Measurements from ENCODE around the gene PRKAR1B.
"Not testable (repeated sequence)": the region's sequence is repeated elsewhere in the genome, so short reads cannot be mapped to it uniquely, and the experiment has no call there.

PRKAR1B gene

DNA sequence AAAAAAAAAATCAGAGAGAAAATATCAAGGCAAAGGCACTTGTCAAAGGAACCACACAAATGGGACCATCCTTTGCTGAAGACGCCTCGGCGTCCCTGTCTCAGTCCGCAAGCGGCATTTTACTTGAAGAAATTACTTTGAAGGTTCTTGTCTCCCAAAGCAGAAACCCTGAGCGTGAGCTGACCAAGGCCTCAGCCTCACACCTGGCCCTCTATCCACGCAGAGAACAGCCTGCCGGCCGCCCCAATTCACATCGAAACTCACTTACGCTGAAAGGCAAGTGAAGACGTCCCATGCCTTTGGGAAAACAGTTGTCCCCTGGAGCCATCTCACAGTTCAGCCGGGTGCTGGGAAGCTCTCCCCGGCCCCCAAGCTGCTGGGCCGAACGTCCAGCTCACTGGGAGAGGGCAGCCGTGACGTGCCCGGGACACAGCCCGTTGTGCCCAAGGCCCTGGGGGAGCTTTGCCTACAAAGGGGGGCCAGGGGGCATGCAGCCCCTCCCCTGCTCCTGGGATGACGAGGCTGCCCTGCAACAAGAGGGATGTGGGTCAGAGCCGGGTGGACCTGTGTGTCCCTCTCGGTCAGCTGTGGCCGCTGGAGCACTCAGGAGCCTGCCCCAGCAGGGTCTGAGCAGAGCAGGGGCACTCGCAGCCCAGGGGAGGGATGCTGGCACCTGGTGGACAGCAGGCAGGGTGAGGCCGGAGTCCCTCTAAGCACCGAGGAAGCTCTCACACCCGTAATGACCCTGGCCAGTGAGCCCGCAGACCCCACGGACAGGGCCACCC, 157.8 kb downstream of the PRKAR1B start:
- DNase-seq = no peak

DNA sequence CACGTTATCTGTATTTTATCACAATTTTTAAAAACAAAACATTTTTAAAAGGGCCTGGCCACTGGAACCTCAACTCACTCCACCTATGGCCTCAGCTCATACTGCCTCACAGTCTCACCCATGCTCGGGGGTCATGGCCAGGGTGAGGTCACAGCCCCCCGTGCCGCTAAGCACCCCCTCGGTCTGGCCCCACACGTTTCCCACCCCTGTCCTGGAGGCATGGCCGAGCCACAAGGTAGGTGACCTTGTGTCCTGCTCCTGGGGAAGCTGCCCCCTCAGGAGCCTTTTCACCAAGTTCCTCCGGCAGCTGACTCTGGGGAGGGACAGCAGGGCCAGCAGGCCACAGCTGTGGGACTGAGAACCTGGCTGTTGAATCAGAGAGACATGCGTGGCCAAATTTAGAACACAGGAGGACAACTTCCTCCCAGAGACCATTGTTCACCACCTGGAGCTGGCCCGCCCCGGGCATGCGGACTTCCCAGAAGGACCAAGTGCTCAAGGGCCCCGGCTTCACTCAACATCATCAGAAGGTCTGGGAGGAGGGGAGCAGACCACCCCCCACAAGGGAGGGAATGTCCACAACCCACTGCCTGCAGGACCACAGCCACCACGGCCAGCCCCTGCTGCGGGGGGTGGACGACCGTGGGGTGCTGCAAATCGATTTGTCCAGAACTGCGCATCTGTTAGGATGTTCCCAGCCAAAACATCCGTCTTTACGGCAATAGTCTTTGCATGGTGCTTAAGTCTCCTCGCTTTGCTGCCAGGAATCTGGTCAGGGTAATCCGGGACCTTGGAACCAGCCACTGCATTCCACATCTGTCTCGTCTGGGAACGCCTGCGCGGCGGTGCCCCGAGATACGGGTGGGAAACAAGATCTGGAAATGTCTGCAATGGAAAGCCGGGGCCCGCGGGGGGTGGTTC, 158.8 kb downstream of the PRKAR1B start:
- DNase-seq = peak; percentile 40

DNA sequence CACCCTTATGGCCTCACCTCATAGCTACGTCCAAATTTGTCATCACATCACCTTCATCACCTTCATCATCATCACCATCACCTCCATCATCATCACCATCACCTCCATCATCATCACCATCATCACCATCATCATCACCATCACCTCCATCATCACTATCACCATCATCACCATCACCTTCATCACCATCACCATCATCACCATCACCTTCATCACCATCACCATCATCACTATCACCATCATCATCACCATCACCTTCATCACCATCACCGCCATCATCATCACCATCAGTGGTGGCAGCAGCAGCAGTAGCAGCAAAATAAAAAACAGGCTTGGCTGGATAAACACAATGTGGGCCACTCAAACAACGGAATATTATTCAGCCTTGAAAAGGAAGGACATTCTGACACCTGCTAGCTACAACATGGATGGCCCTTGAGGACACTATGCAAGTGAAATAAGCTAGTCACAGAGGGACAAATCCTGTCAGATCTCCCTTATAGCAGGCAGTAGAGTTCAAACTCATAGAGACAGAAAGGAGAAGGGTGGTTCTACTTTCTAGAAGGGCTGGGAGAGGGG, 159.7 kb downstream of the PRKAR1B start:
- no peak for DNase-seq

DNA sequence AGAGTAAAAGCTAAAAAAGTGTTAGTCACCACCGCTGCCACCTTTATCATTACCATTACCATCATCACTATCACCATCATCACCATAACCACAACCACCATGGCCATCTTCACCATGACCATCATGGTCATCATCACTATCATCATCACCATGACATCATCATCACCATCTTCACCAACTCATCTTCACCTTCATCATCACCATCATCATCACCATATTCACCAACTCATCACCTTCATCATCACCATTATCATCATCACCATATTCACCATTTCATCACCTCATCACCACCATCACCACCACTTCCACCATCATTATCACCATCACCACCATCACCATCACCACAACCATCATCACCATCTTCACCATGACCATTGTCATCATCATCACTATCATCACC, 161.0 kb downstream of the PRKAR1B start:
- no peak for DNase-seq

DNA sequence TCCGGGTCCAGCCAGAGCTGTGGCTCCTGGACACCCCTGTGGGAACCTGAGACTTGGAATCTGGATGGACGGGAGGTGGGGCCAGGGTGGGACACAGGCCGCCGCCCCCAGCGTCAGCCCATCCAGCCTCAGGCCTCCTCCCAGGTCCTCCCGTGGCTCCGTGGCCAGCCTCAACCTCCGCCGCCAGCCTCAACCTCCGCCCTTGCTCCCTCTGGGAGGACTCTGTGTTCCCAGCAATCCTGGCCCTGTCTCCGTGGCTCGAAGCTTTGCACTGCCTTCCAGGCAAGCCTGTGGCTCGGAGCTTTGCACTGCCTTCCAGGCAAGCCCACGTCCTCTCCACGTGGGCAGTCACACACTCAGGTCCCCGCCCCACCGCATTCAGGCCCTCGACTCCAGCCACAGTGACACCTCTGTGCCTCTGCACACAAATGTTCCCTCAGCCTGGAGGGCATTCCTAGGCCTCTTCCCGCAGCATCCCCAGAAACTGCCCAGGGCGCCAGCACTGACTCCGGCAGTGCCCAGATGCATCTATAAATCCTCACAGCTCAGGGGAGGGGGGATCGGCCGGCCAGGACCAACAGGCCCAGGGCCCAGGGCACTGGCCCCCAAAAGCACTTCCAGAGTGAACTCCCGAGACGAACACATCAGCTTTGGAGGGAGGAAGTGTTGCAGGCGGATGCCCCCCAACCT, 162.8 kb downstream of the PRKAR1B start:
- DNase-seq = no peak

DNA sequence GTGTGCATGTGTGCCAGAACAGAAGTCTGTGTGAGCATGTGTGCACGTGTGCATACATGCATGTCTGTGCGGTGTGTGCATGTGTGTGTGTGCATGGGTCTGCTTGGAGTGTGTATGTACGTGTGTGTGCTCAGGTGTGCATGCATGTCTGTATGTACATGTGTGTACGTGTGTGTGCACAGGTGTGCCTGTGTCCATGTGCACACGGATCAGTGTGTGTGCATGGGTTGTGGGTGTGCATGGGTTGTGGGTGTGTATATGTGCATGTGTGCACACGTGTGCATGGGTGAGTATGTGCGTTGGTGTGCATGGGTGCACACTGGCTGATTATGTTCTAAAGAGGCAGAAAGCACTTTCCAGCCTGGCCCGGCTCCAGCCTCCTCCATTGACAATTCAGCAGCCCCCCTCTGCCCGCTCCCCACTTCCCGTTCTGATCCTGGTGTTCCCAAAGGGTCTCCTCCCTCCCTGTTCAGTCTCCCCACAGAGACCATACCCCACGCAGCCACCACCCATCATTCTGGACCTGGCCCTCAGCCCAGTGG, 163.4 kb downstream of the PRKAR1B start:
- DNase-seq = no peak

DNA sequence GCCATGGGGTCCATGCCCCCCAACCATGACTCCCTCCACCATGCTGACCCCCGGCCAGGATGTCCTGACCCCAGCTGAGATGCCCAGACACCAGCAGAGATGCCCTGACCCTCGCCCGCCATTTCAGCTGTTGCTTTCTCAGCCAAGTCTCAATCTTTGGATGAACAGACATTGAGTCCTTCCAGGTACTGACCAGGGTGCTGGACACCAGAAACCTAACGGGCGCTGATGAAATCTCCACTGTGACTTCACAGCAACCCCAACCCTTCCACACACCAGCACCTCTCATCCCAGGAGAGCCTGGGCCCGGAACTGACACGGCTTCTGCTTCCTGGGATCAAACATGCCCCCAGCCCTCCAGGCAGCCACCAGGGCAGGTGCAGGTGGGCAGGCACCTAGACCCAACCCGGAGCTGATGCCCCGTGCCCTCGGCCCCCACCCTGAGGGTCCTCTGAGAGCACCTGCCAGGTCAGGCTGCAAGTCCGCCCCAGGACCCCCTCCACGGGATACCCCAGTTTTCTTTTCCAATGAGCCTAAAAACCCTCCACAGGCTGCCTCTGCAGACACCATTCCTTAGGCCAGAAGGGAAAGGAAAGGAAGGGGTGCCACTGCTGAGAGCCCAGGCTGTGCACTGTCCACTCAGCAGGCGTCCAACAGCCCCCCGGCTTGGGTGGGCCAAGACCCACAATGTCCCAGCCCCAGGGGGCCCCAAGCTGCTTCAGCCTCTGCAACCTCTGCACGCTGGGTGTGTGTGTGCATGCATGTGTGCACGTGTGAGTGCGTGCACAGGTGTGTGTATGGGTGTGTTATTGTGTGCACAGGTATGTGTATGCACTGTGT, 164.1 kb downstream of the PRKAR1B start:
- DNase-seq = no peak

DNA sequence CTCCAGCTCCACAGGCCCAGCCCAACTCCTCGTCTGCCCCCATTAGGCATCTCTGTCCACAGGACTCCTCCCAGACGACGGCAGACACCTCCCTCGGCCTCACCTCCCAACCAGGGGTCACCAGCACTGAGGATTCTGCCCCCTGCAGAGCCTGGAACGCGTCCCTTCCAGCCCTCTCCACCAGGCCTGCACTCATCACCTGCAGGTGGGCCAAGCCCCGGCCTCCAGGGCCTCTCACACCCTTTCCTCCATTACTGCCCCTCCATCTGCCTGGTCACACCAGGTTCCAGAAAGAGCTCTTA, 164.8 kb downstream of the PRKAR1B start:
- DNase-seq = no peak

DNA sequence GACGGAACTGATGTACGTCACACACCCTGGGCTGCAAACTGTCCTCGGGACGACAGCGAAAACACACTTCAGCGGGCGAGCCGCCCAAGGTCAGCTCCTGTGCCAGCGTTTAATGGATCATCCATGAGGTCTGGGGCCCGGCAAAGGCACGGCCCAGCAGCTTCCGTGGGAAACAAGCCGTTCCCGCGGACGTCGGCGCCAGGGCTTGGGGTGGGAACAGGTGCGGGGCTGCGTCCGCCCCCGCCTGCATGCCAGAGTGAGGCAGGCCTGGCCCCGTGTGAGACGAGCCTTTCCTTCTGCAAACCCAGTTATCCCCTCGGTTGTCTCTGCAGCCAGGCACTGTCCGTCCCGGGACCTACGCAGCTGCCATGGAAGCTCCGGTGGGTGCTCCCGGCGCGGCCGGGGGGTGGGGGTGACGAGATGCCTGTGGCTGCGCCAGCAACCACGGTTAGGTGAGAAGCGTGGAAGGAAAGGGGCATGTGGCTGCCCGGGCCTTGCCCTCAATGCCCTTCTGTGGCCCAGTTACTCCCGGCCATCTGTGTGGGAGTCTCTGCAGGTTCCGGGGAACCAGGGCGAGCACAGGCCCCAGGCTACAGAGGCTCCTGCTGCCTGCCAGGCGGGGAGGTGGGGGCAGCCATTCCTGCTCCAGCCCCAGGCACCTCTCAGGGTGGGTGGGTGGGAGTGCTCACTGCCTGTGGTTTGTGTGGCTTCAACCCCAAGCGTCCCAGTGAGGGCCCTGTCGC, 165.3 kb downstream of the PRKAR1B start:
- no peak for DNase-seq

DNA sequence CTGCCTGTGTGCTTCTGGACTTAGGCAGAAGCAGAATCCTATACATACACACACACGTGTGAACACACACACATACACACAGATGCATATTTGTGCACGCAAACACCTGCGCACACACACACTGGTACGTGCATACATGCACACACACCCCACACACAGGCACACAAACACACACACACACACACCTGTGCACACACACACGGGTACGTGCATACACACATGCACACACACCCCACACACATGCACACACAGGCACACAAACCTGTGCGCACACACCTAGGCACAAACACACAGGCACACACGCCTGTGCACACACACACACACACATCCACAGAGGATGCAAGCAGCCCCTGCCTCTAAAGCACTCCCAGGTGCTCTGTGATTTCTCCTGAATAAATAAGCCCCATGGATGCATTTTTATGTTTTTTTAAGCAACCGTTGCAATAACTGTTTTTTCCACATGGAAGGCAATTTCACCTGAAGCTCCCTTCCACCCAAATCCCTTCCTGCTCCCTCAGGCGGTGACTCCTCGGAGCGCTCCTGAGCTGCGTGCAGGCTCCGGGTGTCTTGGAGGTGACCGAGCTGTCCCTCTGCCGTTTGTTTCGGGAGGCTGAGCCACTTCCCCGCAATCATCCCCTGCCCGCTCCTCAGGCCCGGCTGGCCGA, 166.0 kb downstream of the PRKAR1B start:
- DNase-seq = no peak

DNA sequence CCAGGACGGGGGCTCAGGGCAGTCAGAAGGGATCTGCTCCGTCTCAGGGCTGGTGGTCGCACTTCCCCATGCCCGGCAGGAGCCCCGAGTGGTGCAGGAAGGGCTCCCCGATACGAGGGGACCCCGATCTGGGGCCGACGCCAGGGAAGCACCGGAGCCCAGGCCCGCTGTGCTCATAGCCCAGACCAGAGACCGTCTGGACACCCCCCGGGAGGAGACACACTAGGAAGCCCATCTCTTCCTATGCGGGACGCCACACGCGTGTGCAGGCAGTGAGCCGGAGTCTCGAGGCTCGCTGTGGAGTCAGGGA, 167.7 kb downstream of the PRKAR1B start:
- no peak for DNase-seq

DNA sequence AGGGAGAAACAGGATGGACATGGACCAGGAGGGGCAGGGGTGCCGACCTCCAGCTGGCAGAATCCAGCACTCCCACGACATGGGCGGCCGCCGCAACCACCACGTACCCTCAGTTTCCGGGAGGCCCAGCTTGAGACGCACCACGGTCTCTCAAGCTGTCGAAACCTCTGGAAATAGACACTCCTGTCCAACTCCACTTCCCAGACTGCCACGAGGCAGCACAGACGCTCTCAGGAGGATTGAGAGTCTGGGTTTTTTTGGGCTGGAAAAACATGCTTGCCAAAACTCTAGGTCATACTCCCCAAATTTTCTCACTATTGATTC, 169.6 kb downstream of the PRKAR1B start:
- no peak for DNase-seq

DNA sequence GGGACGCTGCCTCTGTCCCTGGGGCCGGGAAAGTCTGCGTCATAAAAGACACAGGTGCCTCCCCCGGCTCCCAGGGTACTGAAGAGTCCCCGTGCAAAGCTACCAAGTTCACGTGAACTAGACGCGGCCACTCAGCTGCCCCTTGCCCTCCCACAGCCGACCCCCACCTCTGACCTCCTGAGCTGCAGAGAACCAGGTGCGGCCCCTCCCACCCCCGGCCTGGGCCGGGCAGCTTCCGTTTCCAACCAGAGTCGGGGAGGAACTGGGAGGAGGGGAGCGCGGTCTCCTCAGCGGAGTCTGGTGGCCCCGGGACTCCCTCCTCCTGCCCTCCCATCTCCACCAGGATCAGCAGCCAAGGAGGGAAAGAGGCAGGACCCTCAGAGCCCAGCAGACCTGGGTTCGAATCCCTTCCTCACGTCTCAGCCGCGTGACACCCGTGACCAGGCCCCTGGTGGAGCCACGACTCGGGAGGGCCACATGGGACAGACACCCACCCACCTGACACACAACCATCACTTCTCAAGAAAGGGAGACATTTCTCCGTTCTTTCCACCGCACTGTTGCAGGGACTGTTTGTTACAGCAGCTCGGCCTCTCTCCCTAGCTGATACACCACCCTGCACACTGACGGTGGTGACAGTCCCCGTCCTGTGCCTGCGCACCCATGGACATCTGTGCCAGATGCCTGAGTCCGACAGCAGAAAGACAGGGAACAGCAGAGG, 170.1 kb downstream of the PRKAR1B start:
- DNase-seq = no peak

DNA sequence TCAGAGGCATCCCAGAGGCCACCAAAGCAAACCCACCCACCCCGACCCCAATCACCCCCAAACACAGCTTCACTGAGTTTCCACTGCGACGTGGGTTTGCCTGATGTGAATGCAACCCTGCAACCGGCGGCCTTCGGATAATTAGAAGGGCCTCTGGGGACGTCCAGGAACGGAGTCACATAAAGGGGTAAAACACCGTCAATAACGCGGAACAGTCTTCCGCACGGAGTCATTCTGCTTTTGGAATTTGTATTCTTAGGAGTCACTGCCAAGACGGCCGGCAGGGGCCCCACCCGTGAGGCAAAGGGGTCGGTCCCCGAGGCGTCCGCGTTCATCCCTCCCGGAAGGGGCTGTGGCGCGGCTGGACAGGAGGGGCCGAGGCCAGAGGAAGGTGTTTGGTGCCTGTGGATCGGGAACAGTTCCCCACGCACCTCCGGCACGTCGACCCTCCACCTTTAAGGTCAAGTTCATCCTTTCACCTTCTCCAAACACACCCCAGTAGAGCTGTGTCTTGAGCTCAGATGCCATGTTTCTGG, 170.7 kb downstream of the PRKAR1B start:
- DNase-seq = no peak

DNA sequence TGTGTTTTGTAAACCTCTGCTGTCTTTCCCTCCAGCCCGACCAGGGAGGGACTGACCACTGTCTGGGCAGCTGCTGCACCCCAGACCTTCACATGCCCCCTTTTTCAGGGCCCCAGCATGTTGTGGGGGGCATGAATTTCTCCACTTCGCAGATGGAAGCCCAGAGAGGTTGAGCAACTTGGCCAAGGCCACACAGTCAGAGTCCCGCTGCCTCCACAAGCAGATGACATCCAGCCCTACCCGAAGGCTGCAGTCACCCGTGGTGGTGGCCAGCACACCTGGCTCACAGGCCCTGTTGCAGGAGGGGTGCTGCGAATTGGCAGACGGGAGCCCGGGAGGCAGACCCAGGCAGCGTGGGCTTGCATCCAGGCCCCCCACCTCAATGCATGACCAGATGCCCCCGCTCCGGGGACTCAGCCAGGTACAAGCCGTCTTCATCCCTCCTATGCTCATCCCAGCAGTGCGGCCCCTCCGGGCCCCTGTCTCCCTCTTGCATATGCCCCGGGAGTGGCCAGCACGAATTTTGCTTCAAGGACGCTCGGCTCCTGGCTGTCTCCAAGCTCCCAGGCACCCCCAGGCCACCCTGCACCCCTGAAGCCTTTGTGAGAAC, 171.4 kb downstream of the PRKAR1B start:
- DNase-seq = no peak

DNA sequence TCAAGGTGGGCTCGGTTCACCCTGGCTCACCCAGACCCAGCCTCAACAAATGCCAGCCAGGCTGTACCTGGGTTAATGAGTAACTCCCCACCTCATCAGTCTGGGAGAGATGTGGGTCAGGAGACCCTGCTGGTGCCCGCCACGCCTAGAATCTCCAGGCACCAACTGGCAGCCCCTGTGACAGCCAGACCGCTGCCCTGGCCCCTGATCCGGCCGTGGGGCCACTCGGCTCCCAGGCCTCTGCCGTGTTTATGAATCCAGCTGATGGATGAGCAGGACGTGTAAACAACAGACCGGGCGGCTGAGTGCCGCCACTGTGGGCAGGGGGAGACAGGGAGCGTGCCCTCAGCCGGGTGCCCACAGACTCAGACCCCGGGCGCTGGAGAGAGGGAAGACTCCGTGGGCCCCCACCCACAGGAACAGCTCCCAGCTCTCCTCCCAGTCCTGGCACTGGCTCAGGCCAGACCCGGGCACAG, 173.4 kb downstream of the PRKAR1B start:
- DNase-seq = no peak

DNA sequence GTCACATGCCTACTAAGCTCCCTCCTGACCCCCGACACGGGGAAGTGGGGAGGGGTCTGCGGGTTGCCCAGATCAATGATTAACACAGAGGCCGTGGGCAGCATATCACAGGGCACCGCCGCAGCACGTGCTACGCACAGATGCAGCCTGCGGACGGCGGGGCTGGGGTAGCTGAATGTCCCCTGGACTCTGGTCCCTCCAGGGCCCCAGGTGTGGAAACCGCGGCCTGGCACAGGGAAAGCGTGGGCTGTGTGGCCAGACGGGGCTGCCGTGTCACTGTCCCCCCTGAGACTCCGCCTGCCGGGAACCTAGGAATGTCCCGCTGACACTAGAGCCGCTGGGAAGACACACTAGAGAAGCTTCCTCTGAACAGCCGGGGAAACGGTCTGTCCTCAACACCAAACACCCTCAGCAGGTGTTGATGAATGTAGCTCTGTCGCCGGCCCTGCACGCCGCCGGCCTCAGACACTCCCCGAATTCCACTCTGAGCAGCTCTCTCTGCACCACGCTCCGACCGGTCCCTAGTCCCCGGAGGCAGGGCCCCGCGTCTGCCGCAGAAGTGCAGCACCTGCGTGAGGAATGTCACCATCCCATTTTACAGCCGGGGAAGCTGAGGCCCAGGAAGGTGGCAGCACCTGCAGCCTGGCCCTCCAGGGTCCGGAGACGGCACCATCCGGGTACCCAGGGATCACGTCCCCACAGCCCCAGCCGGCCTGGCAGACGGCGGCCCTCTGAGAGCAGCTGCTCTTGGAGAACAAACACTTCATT, 174.0 kb downstream of the PRKAR1B start:
- no peak for DNase-seq

DNA sequence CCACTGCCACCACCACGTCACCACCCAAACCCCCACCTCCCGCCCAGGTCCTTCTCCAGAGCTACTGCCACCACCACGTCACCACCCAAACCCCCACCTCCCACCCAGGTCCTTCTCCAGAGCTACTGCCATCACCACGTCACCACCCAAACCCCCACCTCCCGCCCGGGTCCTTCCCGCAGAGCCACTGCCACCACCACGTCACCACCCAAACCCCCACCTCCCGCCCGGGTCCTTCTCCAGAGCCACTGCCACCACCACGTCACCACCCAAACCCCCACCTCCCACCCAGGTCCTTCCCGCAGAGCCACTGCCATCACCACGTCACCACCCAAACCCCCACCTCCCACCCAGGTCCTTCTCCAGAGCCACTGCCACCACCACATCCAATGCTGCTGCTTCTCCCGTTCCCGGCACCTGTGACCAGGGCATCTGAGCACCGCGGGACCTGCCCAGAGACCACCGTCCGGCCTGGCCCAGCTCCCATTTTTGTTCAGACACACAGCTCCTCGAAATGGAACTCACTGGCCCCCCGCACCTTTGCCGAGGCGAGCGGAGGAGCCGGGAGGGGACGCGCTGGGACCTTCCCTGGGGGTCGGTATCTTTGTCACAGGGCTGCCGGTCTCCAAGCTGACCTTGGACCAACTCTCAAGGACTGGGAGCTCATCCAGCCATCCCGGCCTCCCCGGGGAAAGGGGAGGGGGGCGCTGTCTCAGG, 174.8 kb downstream of the PRKAR1B start:
- not testable (repeated sequence) for DNase-seq

All from fibroblast of upper back skin (primary cell).